ENCODE data around the gene C16orf92. TPM values are rescaled to one million over a fixed set of nuclear protein-coding genes. Genes with fewer than 3 reads are reported as not detected.

C16orf92 gene
- total and polyA plus RNA-seq, 2 of the 13 experiments (the other 11 are each of a cell fraction or from before 2014, with no cell fraction given), result not detected

- no peak for TF ChIP-seq ZBTB4 (CRISPR knock-in tag; IDR thresholded peaks at IDR 0.05; ENCODE audit: borderline replicate concordance)
- peak; percentile 75 for TF ChIP-seq ZNF572 (CRISPR knock-in tag; IDR thresholded peaks at IDR 0.05)
- no peak for TF ChIP-seq YEATS2 (CRISPR knock-in tag; IDR thresholded peaks at IDR 0.05; ENCODE audit: borderline replicate concordance)
- TF ChIP-seq E2F1 (CRISPR knock-in tag; IDR thresholded peaks at IDR 0.05), result no peak
- TF ChIP-seq ZNF333 (CRISPR knock-in tag; IDR thresholded peaks at IDR 0.05; ENCODE audit: borderline replicate concordance), result no peak; the same call in 1 of the 2 replicates
- TF ChIP-seq CCDC6 (CRISPR knock-in tag; IDR thresholded peaks at IDR 0.05), result peak; percentile 50; the same call in 1 of the 2 replicates
- TF ChIP-seq ZFYVE20 (CRISPR knock-in tag; IDR thresholded peaks at IDR 0.05; ENCODE audit: borderline replicate concordance, low read depth), result no peak; the same call in 1 of the 2 replicates
- no peak for TF ChIP-seq ZMYM3 (CRISPR knock-in tag; IDR thresholded peaks at IDR 0.05)
- no peak for TF ChIP-seq ELK4 (CRISPR knock-in tag; IDR thresholded peaks at IDR 0.05; ENCODE audit: borderline replicate concordance)
- no peak for TF ChIP-seq ZNF543 (CRISPR knock-in tag; IDR thresholded peaks at IDR 0.05)
- no peak for TF ChIP-seq SSRP1 (CRISPR knock-in tag; IDR thresholded peaks at IDR 0.05)
- TF ChIP-seq ZBTB33 (CRISPR knock-in tag; IDR thresholded peaks at IDR 0.05), result no peak
- peak; percentile 29; the same call in 1 of the 2 replicates for TF ChIP-seq ZNF784 (CRISPR knock-in tag; IDR thresholded peaks at IDR 0.05; ENCODE audit: borderline replicate concordance)
- no peak for TF ChIP-seq FOXP1 (IDR thresholded peaks at IDR 0.05)
- TF ChIP-seq FOXP1 (CRISPR knock-in tag; IDR thresholded peaks at IDR 0.05), result no peak
- no peak for TF ChIP-seq DPF2 (CRISPR knock-in tag; IDR thresholded peaks at IDR 0.05; ENCODE audit: borderline replicate concordance, low read depth)
Observed at GRCh38 chr16:30065943-30066760, 43.2 kb downstream of the C16orf92 start (continued).
